ENCODE measurements around the gene PARVB.

PARVB gene

GRCh38 chr22:44136112-44136511 lies 112.0 kb downstream of the PARVB start:
- DNase-seq (ENCODE audit: low spot score), result no peak

GRCh38 chr22:44136786-44137185 lies 112.7 kb downstream of the PARVB start:
- no peak for DNase-seq (ENCODE audit: low spot score)

- DNase-seq (ENCODE audit: low spot score), result no peak
Observed at GRCh38 chr22:44137415-44137814, 113.3 kb downstream of the PARVB start.

GRCh38 chr22:44139773-44140172 lies 115.7 kb downstream of the PARVB start:
- DNase-seq (ENCODE audit: low spot score), result no peak

GRCh38 chr22:44142421-44143104 lies 118.5 kb downstream of the PARVB start:
- DNase-seq (ENCODE audit: low spot score), result no peak

GRCh38 chr22:44143105-44143474 lies 119.0 kb downstream of the PARVB start:
- DNase-seq (ENCODE audit: low spot score), result no peak

GRCh38 chr22:44143579-44143978 lies 119.5 kb downstream of the PARVB start:
- no peak for DNase-seq (ENCODE audit: low spot score)

- DNase-seq (ENCODE audit: low spot score), result no peak
Observed at GRCh38 chr22:44144046-44144569, 120.0 kb downstream of the PARVB start.

- no peak for DNase-seq (ENCODE audit: low spot score)
Observed at GRCh38 chr22:44145544-44145943, 121.4 kb downstream of the PARVB start.

GRCh38 chr22:44146088-44146861 lies 122.2 kb downstream of the PARVB start:
- DNase-seq (ENCODE audit: low spot score), result no peak

GRCh38 chr22:44147008-44147645 lies 123.0 kb downstream of the PARVB start:
- DNase-seq (ENCODE audit: low spot score), result no peak

- DNase-seq (ENCODE audit: low spot score), result peak; percentile 78
Observed at GRCh38 chr22:44147821-44148574, 123.9 kb downstream of the PARVB start.

- no peak for DNase-seq (ENCODE audit: low spot score)
Observed at GRCh38 chr22:44151676-44152075, 127.6 kb downstream of the PARVB start.

GRCh38 chr22:44153710-44154109 lies 129.6 kb downstream of the PARVB start:
- DNase-seq (ENCODE audit: low spot score), result no peak

- no peak for DNase-seq (ENCODE audit: low spot score)
Observed at GRCh38 chr22:44154436-44154942, 130.4 kb downstream of the PARVB start.

GRCh38 chr22:44155115-44155514 lies 131.0 kb downstream of the PARVB start:
- no peak for DNase-seq (ENCODE audit: low spot score)

GRCh38 chr22:44157916-44158618 lies 134.0 kb downstream of the PARVB start:
- no peak for DNase-seq (ENCODE audit: low spot score)

- DNase-seq (ENCODE audit: low spot score), result no peak
Observed at GRCh38 chr22:44158816-44159215, 134.7 kb downstream of the PARVB start.

- no peak for DNase-seq (ENCODE audit: low spot score)
Observed at GRCh38 chr22:44159221-44159620, 135.1 kb downstream of the PARVB start.

- DNase-seq (ENCODE audit: low spot score), result no peak
Observed at GRCh38 chr22:44159811-44160210, 135.7 kb downstream of the PARVB start.

GRCh38 chr22:44160421-44160820 lies 136.3 kb downstream of the PARVB start:
- no peak for DNase-seq (ENCODE audit: low spot score)
